Measurements from ENCODE around the gene CREG1.

DNA sequence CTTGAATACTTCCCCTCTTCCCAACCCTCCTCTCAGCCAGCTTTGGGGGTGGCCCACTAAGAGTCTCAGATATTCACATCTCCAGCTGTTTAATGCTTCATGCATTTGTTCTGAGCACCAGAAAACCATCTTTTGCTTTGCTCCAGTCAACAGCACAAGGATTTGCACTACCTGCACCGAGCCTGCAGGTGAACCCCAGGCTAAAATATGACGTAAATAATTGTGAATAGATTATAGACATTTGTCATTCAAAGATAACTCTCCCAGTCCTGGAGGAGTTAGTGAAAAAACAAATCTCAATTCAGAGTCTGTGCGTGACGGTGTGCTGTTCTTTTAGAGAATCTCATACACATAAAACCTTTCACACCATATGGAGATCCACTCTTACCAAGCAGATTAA is 42.7 kb downstream of the CREG1 start:
- TF ChIP-seq, protein P1, sequence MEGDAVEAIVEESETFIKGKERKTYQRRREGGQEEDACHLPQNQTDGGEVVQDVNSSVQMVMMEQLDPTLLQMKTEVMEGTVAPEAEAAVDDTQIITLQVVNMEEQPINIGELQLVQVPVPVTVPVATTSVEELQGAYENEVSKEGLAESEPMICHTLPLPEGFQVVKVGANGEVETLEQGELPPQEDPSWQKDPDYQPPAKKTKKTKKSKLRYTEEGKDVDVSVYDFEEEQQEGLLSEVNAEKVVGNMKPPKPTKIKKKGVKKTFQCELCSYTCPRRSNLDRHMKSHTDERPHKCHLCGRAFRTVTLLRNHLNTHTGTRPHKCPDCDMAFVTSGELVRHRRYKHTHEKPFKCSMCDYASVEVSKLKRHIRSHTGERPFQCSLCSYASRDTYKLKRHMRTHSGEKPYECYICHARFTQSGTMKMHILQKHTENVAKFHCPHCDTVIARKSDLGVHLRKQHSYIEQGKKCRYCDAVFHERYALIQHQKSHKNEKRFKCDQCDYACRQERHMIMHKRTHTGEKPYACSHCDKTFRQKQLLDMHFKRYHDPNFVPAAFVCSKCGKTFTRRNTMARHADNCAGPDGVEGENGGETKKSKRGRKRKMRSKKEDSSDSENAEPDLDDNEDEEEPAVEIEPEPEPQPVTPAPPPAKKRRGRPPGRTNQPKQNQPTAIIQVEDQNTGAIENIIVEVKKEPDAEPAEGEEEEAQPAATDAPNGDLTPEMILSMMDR (IDR thresholded peaks at IDR 0.05 in 8 of 11, conservative IDR thresholded peaks at IDR 0.05 in 3 of 11) = no peak
- no peak for TF ChIP-seq POLR2A (IDR thresholded peaks at IDR 0.05)
